ENCODE measurements around the gene CDADC1. TPM values are rescaled to one million over a fixed set of nuclear protein-coding genes. Genes with fewer than 3 reads are reported as not detected.

The CDADC1 gene
- total and polyA plus RNA-seq, 2 experiments from 2014 or later: 1.3 to 9.3 TPM

DNA sequence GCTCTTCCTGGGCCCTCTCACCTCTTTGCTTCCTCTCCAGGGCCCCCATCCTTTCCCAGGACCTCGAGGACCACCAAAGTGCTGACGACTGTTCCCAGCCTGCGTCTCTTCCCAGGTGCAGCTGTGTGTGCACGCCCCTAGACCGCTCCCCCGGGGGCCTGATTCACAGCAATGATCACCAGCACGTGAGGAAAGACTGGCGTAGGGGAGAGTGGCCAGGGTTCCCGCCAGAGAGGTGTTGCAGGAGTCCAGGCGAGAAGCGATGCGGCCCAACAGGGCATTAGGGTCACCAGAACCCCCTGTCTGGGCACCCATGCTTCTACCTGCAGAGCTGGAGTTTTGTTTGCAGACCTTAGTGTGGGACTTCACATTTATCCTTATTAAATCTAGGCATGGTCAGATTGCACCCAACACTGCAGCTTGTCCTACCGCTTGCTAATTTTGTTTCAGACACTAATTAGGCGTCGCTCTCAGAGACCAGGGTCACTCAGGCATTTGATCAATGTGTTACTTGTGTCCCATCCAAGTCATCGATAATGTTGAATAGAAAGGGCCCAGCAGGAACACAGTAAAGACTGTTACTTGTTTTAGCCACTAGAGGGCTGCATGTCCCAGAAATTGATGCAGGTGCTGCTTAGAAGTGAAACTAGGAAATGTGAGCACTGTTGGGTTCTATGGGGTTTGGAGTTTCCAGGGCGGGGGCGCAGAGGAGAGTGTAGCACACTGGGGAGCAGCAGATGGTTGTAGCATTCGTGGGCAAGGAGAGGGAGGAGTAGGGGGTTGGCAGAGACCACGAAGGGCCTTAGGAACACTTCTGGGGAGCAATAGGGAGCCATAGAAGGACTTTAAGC, 53.2 kb downstream of the CDADC1 start:
- no peak overlapping the region for H3K4me2 ChIP-seq
- no peaks in the 10 kb centered on the region for H3K9me2 ChIP-seq (ENCODE audit: insufficient read depth)
- Mint-ChIP-seq H3K27me3 (ENCODE audit: insufficient read depth, low read depth, poor library complexity) (peaks cover 8% of the 10 kb centered on the region), H3K9me3 (no peaks in the 10 kb centered on the region), H3K36me3 (ENCODE audit: low read depth) (no peaks in the 10 kb centered on the region), H3K4me1 (peaks cover 38% of the 10 kb centered on the region), H3K4me3 (no peak overlapping the region), H3K27ac (no peak overlapping the region)
- H4K20me1 ChIP-seq (replicated peaks; ENCODE audit: insufficient read depth): no peaks in the 10 kb centered on the region
- H3K4me1 ChIP-seq (ENCODE audit: insufficient read depth): no peaks in the 10 kb centered on the region; the same call in 1 of the 2 replicates
- no peaks in the 10 kb centered on the region for H3F3A ChIP-seq (replicated peaks; ENCODE audit: low read depth)
- no peaks in the 10 kb centered on the region for H3K79me2 ChIP-seq (replicated peaks; ENCODE audit: insufficient read depth)
- H3K27me3 ChIP-seq (ENCODE audit: insufficient read depth): no peaks in the 10 kb centered on the region
- H3K27ac ChIP-seq (ENCODE audit: low read depth): no peak overlapping the region
- H3K36me3 ChIP-seq (ENCODE audit: insufficient read depth): no peaks in the 10 kb centered on the region
- peak overlapping the region; percentile 84; the same call in 1 of the 2 replicates for H2AFZ ChIP-seq
- TF ChIP-seq, protein P1, sequence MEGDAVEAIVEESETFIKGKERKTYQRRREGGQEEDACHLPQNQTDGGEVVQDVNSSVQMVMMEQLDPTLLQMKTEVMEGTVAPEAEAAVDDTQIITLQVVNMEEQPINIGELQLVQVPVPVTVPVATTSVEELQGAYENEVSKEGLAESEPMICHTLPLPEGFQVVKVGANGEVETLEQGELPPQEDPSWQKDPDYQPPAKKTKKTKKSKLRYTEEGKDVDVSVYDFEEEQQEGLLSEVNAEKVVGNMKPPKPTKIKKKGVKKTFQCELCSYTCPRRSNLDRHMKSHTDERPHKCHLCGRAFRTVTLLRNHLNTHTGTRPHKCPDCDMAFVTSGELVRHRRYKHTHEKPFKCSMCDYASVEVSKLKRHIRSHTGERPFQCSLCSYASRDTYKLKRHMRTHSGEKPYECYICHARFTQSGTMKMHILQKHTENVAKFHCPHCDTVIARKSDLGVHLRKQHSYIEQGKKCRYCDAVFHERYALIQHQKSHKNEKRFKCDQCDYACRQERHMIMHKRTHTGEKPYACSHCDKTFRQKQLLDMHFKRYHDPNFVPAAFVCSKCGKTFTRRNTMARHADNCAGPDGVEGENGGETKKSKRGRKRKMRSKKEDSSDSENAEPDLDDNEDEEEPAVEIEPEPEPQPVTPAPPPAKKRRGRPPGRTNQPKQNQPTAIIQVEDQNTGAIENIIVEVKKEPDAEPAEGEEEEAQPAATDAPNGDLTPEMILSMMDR (conservative IDR thresholded peaks at IDR 0.05; ENCODE audit: low read depth in 2 of 2): peak; percentile 94 to 95
- TF ChIP-seq ZNF331 (CRISPR knock-in tag; IDR thresholded peaks at IDR 0.05; ENCODE audit: low read depth): no peak
- no peak for TF ChIP-seq REST (IDR thresholded peaks at IDR 0.05; ENCODE audit: unreplicated experiment)
- TF ChIP-seq JUNB (IDR thresholded peaks at IDR 0.05; ENCODE audit: unreplicated experiment): no peak
- TF ChIP-seq STAT1 (IDR thresholded peaks at IDR 0.05; ENCODE audit: unreplicated experiment): no peak
- TF ChIP-seq, protein P2, sequence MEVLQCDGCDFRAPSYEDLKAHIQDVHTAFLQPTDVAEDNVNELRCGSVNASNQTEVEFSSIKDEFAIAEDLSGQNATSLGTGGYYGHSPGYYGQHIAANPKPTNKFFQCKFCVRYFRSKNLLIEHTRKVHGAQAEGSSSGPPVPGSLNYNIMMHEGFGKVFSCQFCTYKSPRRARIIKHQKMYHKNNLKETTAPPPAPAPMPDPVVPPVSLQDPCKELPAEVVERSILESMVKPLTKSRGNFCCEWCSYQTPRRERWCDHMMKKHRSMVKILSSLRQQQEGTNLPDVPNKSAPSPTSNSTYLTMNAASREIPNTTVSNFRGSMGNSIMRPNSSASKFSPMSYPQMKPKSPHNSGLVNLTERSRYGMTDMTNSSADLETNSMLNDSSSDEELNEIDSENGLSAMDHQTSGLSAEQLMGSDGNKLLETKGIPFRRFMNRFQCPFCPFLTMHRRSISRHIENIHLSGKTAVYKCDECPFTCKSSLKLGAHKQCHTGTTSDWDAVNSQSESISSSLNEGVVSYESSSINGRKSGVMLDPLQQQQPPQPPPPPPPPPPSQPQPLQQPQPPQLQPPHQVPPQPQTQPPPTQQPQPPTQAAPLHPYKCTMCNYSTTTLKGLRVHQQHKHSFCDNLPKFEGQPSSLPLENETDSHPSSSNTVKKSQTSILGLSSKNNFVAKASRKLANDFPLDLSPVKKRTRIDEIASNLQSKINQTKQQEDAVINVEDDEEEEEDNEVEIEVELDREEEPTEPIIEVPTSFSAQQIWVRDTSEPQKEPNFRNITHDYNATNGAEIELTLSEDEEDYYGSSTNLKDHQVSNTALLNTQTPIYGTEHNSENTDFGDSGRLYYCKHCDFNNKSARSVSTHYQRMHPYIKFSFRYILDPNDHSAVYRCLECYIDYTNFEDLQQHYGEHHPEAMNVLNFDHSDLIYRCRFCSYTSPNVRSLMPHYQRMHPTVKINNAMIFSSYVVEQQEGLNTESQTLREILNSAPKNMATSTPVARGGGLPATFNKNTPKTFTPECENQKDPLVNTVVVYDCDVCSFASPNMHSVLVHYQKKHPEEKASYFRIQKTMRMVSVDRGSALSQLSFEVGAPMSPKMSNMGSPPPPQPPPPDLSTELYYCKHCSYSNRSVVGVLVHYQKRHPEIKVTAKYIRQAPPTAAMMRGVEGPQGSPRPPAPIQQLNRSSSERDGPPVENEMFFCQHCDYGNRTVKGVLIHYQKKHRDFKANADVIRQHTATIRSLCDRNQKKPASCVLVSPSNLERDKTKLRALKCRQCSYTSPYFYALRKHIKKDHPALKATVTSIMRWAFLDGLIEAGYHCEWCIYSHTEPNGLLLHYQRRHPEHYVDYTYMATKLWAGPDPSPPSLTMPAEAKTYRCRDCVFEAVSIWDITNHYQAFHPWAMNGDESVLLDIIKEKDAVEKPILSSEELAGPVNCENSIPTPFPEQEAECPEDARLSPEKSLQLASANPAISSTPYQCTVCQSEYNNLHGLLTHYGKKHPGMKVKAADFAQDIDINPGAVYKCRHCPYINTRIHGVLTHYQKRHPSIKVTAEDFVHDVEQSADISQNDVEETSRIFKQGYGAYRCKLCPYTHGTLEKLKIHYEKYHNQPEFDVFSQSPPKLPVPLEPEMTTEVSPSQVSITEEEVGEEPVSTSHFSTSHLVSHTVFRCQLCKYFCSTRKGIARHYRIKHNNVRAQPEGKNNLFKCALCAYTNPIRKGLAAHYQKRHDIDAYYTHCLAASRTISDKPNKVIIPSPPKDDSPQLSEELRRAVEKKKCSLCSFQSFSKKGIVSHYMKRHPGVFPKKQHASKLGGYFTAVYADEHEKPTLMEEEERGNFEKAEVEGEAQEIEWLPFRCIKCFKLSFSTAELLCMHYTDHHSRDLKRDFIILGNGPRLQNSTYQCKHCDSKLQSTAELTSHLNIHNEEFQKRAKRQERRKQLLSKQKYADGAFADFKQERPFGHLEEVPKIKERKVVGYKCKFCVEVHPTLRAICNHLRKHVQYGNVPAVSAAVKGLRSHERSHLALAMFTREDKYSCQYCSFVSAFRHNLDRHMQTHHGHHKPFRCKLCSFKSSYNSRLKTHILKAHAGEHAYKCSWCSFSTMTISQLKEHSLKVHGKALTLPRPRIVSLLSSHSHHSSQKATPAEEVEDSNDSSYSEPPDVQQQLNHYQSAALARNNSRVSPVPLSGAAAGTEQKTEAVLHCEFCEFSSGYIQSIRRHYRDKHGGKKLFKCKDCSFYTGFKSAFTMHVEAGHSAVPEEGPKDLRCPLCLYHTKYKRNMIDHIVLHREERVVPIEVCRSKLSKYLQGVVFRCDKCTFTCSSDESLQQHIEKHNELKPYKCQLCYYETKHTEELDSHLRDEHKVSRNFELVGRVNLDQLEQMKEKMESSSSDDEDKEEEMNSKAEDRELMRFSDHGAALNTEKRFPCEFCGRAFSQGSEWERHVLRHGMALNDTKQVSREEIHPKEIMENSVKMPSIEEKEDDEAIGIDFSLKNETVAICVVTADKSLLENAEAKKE (CRISPR knock-in tag; IDR thresholded peaks at IDR 0.05): no peak
- TF ChIP-seq EZH2phosphoT487 (IDR thresholded peaks at IDR 0.05; ENCODE audit: unreplicated experiment): no peak
- DNase-seq (ENCODE audit: low spot score) (peak; percentile 87), ATAC-seq (peak; percentile 84)
- H3K4me3 ChIP-seq: no peak overlapping the region
